ENCODE measurements around the gene USP12.
"Not testable (repeated sequence)": the region's sequence is repeated elsewhere in the genome, so short reads cannot be mapped to it uniquely, and the experiment has no call there.

The USP12 gene

GRCh38 chr13:27171244-27171826 lies at the start of gene USP12:
TSS of gene USP12 (minus strand) at chr13:27171811. CDS start at chr13:27171639, 172 bp downstream.
- DNase-seq: peak; percentile 27

- DNase-seq: no peak
Measured at GRCh38 chr13:27219611-27220010, 48.0 kb upstream of the USP12 start.

- not testable (repeated sequence) for DNase-seq
Measured at GRCh38 chr13:27218861-27219260, 47.2 kb upstream of the USP12 start.

GRCh38 chr13:27217791-27218190 lies 46.2 kb upstream of the USP12 start:
- not testable (repeated sequence) for DNase-seq

GRCh38 chr13:27213386-27213785 lies 41.8 kb upstream of the USP12 start:
- not testable (repeated sequence) for DNase-seq

GRCh38 chr13:27211771-27212364 lies 40.3 kb upstream of the USP12 start:
- DNase-seq: peak; percentile 80

GRCh38 chr13:27211271-27211670 lies 39.7 kb upstream of the USP12 start:
- no peak for DNase-seq

- DNase-seq: no peak
Measured at GRCh38 chr13:27208514-27208913, 36.9 kb upstream of the USP12 start.

GRCh38 chr13:27203854-27204253 lies 32.2 kb upstream of the USP12 start:
- DNase-seq: peak; percentile 38

GRCh38 chr13:27203186-27203585 lies 31.6 kb upstream of the USP12 start:
- DNase-seq: no peak

- peak; percentile 79 for DNase-seq
Measured at GRCh38 chr13:27201661-27202060, 30.1 kb upstream of the USP12 start.

- no peak for DNase-seq
Measured at GRCh38 chr13:27200413-27201070, 28.9 kb upstream of the USP12 start.

- no peak for DNase-seq
Measured at GRCh38 chr13:27199696-27200095, 28.1 kb upstream of the USP12 start.

GRCh38 chr13:27199211-27199610 lies 27.6 kb upstream of the USP12 start:
- DNase-seq: no peak

GRCh38 chr13:27194895-27195764 lies 23.5 kb upstream of the USP12 start:
- DNase-seq: peak; percentile 95

GRCh38 chr13:27194209-27194608 lies 22.6 kb upstream of the USP12 start:
- no peak for DNase-seq

GRCh38 chr13:27193496-27193895 lies 21.9 kb upstream of the USP12 start:
- DNase-seq: no peak

- no peak for DNase-seq
Measured at GRCh38 chr13:27192973-27193372, 21.4 kb upstream of the USP12 start.

- DNase-seq: not testable (repeated sequence)
Measured at GRCh38 chr13:27192367-27192766, 20.8 kb upstream of the USP12 start.

GRCh38 chr13:27189192-27189591 lies 17.6 kb upstream of the USP12 start:
- no peak for DNase-seq

- DNase-seq: no peak
Measured at GRCh38 chr13:27188239-27188638, 16.6 kb upstream of the USP12 start.

GRCh38 chr13:27186295-27186694 lies 14.7 kb upstream of the USP12 start:
- no peak for DNase-seq

- DNase-seq: peak; percentile 79
Measured at GRCh38 chr13:27183561-27184147, 12.0 kb upstream of the USP12 start.

All from HCEC 1CT (cell line).